Naive thymus-derived CD4-positive, alpha-beta T cell (primary cell): ENCODE results near the gene YES1. TPM values are rescaled to one million over a fixed set of nuclear protein-coding genes. Genes with fewer than 3 reads are reported as not detected.
"Not testable (repeated sequence)": the region's sequence is repeated elsewhere in the genome, so short reads cannot be mapped to it uniquely, and the experiment has no call there.

Source experiments
- ATAC-seq: fragments of 150-1000 bp; cut with Tn5 transposase; 2 replicates; pipeline ENCODE4 v1.10.0; 2021; ENCODE audit warnings: mild to moderate bottlenecking, moderate library complexity
- CTCF ChIA-PET: fragments of 350-600 bp; sonication (Branson Sonifier 250); formaldehyde crosslinking; loops from one replicate; lab custom pipeline; 2021; ENCODE audit warnings: antibody characterized with exemption; lab: Charles Lee
- POLR2A ChIA-PET: fragments of 350-600 bp; sonication (Branson Sonifier 250); formaldehyde crosslinking; loops from one replicate; lab custom pipeline; 2021; ENCODE audit warnings: antibody characterized with exemption, inconsistent platforms; lab: Charles Lee
- DNase-seq, 9 donors: peaks; one replicate each; pipeline versions ENCODE4 v3.0.0 to v3.0.0-alpha.2; 2020 to 2022; ENCODE audit warnings: mixed read lengths in 1 of 9
- H3K27ac ChIP-seq: one replicate; pipeline ENCODE4 v1.7.0; 2013; ENCODE audit warnings: mild to moderate bottlenecking, low read depth, low read length, moderate library complexity
- H3K27me3 ChIP-seq, 2 donors: one replicate each; pipeline ENCODE4 v1.7.0; 2013; ENCODE audit warnings: low read length in 2 of 2, mild to moderate bottlenecking in 2 of 2, moderate library complexity in 2 of 2; ENCODE audit not compliant: control insufficient read depth in 2 of 2, insufficient read depth in 2 of 2
- H3K36me3 ChIP-seq, 3 experiments: 1 replicate in 2 of 3; 2 replicates in 1 of 3; pipeline ENCODE4 v1.7.0; 2013; ENCODE audit warnings: low read length in 3 of 3, mild to moderate bottlenecking in 3 of 3, moderate library complexity in 1 of 3; ENCODE audit not compliant: insufficient read depth in 3 of 3, control insufficient read depth in 2 of 3
- H3K4me1 ChIP-seq, 2 donors: one replicate each; pipeline ENCODE4 v1.7.0; 2013; ENCODE audit warnings: low read length in 2 of 2, mild to moderate bottlenecking in 2 of 2, moderate library complexity in 1 of 2; ENCODE audit not compliant: control insufficient read depth in 2 of 2, insufficient read depth in 2 of 2
- H3K4me3 ChIP-seq: 2 replicates; pipeline ENCODE4 v1.7.0; 2013; ENCODE audit warnings: mild to moderate bottlenecking, low read length
- H3K9me3 ChIP-seq, 3 experiments: 1 replicate in 2 of 3; 2 replicates in 1 of 3; pipeline ENCODE4 v1.7.0; 2013; ENCODE audit warnings: low read length in 3 of 3; ENCODE audit not compliant: control insufficient read depth in 2 of 3
- H3K27ac Mint-ChIP-seq, 9 donors: one replicate each; pipeline ENCODE4 v1.8.0; 2020 to 2022; ENCODE audit warnings: mixed read lengths in 9 of 9, mild to moderate bottlenecking in 8 of 9, moderate library complexity in 5 of 9, inconsistent platforms in 2 of 9
- H3K27me3 Mint-ChIP-seq, 5 donors: one replicate each; pipeline ENCODE4 v1.8.0; 2021 to 2022; ENCODE audit warnings: mixed read lengths in 5 of 5, mild to moderate bottlenecking in 1 of 5
- H3K36me3 Mint-ChIP-seq, 5 donors: one replicate each; pipeline ENCODE4 v1.8.0; 2020 to 2022; ENCODE audit warnings: mixed read lengths in 5 of 5, mild to moderate bottlenecking in 3 of 5, inconsistent platforms in 1 of 5
- H3K4me1 Mint-ChIP-seq, 7 donors: one replicate each; pipeline ENCODE4 v1.8.0; 2020 to 2022; ENCODE audit warnings: mixed read lengths in 7 of 7, mild to moderate bottlenecking in 3 of 7, inconsistent platforms in 1 of 7
- H3K4me3 Mint-ChIP-seq, 10 donors: one replicate each; pipeline ENCODE4 v1.8.0; 2020 to 2022; ENCODE audit warnings: mild to moderate bottlenecking in 10 of 10, mixed read lengths in 10 of 10, moderate library complexity in 6 of 10, inconsistent platforms in 2 of 10
- H3K9me3 Mint-ChIP-seq, 11 donors: one replicate each; pipeline ENCODE4 v1.8.0; 2020 to 2022; ENCODE audit warnings: mixed read lengths in 11 of 11, mild to moderate bottlenecking in 4 of 11, inconsistent platforms in 1 of 11, moderate library complexity in 1 of 11
- intact Hi-C, 2 donors: fragments of 100-400 bp; cut with micrococcal nuclease; formaldehyde crosslinking; loops; one replicate each; pipeline ENCODE4 v1.15.1; 2023
- polyA plus RNA-seq, 2 donors: library from polyadenylated mRNA; unstranded; fragments of 300-500 nt; fragmentation: Illumina TruSeq; gene quantifications; one replicate each; pipeline ENCODE4 v1.2.3, GENCODE V29; 2021
- total RNA-seq, 6 experiments: library from RNA in 5 of 6; stranded (reverse) in 5 of 6; gene quantifications; 1 replicate in 5 of 6; 2 replicates in 1 of 6; pipeline ENCODE4 v1.2.3 and lab custom pipeline; 2021 to 2026

The YES1 gene
- total and polyA plus RNA-seq, 7 experiments from 2014 or later, result 0.66 to 15.8 (median 14.7) TPM

GRCh38 chr18:732371-732770, 79.7 kb downstream of the YES1 start:
- Histone ChIP-seq H3K4me1 (no peaks in the 10 kb centered on the region), H3K36me3 (peaks cover 0 to 21% (median 0%) of the 10 kb centered on the region in 3 experiments), H3K4me3 (no peak overlapping the region), H3K27me3 (no peaks in the 10 kb centered on the region), H3K9me3 (no peaks in the 10 kb centered on the region), H3K27ac (no peak overlapping the region)
- CTCF ChIA-PET, result interaction anchor here (1.5 to 1.7 kb wide), 3 partner anchors 9 to 107 kb away, joined by 4 to 6 read pairs (median 4); no protein-coding TSS in a partner anchor
- H3K9me3 Mint-ChIP-seq, result no peaks in the 10 kb centered on the region
- peak overlapping the region in 1 of 9 donors; percentile 45 for H3K27ac Mint-ChIP-seq
- peaks cover 0 to 7% (median 0%) of the 10 kb centered on the region in 7 donors for H3K4me1 Mint-ChIP-seq
- DNase-seq (no peak), ATAC-seq (no peak)
- H3K36me3 Mint-ChIP-seq, result peaks cover 8 to 45% (median 22%) of the 10 kb centered on the region in 5 donors
- POLR2A ChIA-PET, result interaction anchor here (0.6 kb wide), 1 partner anchor 13 kb away, joined by 5 read pairs; no protein-coding TSS in a partner anchor
- no peak overlapping the region for H3K4me3 Mint-ChIP-seq
- intact Hi-C loops, result no loop called here
- H3K27me3 Mint-ChIP-seq, result no peaks in the 10 kb centered on the region

DNA sequence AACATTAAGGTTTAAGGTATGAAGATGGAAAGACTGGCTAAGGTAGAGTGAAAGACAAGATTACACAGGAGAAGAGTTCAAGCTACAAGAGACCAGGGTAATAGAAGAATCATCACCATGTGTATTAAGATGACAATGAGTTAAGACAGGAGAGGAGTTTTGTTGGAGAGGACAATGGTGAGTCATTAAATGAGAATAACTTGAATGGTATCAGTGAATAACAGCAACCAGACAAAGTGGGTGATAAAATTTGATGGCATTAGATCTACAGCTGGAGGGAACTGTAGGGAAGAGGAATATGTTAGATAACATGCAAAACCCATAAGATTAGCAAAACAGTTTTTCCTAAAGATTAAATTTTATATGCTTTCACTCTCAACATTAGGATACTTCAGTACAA, 80.9 kb downstream of the YES1 start:
- H3K27me3 Mint-ChIP-seq, result no peaks in the 10 kb centered on the region

DNA sequence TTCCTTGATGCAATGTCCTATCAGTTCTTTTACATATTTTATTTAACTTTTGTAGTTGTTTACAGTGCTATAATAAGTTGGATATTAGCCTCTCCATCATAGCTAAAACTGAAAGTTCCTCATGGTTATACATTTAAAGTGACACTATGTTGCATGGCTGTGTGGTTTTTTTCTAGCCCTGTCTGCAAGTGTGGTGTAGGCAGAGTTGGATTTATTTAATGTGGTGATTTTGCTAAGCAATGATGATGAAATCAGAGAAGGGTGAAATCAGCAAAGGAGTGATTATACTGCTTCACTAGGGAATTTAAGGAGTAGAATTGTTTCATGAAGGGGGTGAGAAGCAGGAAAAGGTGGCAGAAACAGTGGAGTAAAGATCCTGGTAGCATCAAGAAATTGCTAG, 81.3 kb downstream of the YES1 start:
- Mint-ChIP-seq H3K36me3 (peaks cover 8 to 35% (median 20%) of the 10 kb centered on the region in 5 donors), H3K27ac (no peak overlapping the region), H3K9me3 (no peaks in the 10 kb centered on the region), H3K4me3 (no peak overlapping the region), H3K27me3 (no peaks in the 10 kb centered on the region), H3K4me1 (peaks cover 0 to 7% (median 0%) of the 10 kb centered on the region in 7 donors)
- ChIA-PET CTCF (no interaction called here), POLR2A (no interaction called here)
- no peaks in the 10 kb centered on the region for H3K9me3 ChIP-seq
- no peak overlapping the region for H3K4me3 ChIP-seq
- no peak for DNase-seq
- ATAC-seq, result no peak
- H3K36me3 ChIP-seq, result peaks cover 0 to 9% (median 0%) of the 10 kb centered on the region in 3 experiments
- H3K27ac ChIP-seq, result no peak overlapping the region
- intact Hi-C loops, result no loop called here
- no peaks in the 10 kb centered on the region for H3K27me3 ChIP-seq
- H3K4me1 ChIP-seq, result no peaks in the 10 kb centered on the region

More for the DNA sequence above, 80.9 kb downstream of the YES1 start:
- DNase-seq, result no peak
- H3K4me3 ChIP-seq, result no peak overlapping the region
- H3K36me3 ChIP-seq, result peaks cover 0 to 14% (median 0%) of the 10 kb centered on the region in 3 experiments
- no peaks in the 10 kb centered on the region for H3K27me3 ChIP-seq
- peaks cover 8 to 39% (median 21%) of the 10 kb centered on the region in 5 donors for H3K36me3 Mint-ChIP-seq
- ATAC-seq, result no peak
- no peaks in the 10 kb centered on the region for H3K9me3 Mint-ChIP-seq
- H3K27ac Mint-ChIP-seq, result no peak overlapping the region
- H3K4me3 Mint-ChIP-seq, result no peak overlapping the region
- intact Hi-C loops, result no loop called here
- no peaks in the 10 kb centered on the region for H3K4me1 ChIP-seq
- H3K27ac ChIP-seq, result no peak overlapping the region
- POLR2A ChIA-PET, result no interaction called here
- peaks cover 0 to 7% (median 0%) of the 10 kb centered on the region in 7 donors for H3K4me1 Mint-ChIP-seq
- H3K9me3 ChIP-seq, result no peaks in the 10 kb centered on the region
- CTCF ChIA-PET, result no interaction called here

- ATAC-seq, H3K4me1 ChIP-seq, H3K27me3 ChIP-seq, H3K27me3 Mint-ChIP-seq, H3K27ac ChIP-seq, H3K4me3 ChIP-seq, POLR2A ChIA-PET, DNase-seq, CTCF ChIA-PET, intact Hi-C loops, H3K4me3 Mint-ChIP-seq, H3K27ac Mint-ChIP-seq, H3K9me3 Mint-ChIP-seq, H3K36me3 ChIP-seq, H3K4me1 Mint-ChIP-seq, H3K9me3 ChIP-seq: not testable (repeated sequence)
- peaks cover 8 to 30% (median 17%) of the 10 kb centered on the region in 5 donors for H3K36me3 Mint-ChIP-seq
These were observed 81.9 kb downstream of the YES1 start for GRCh38 chr18:730120-730519.

DNA sequence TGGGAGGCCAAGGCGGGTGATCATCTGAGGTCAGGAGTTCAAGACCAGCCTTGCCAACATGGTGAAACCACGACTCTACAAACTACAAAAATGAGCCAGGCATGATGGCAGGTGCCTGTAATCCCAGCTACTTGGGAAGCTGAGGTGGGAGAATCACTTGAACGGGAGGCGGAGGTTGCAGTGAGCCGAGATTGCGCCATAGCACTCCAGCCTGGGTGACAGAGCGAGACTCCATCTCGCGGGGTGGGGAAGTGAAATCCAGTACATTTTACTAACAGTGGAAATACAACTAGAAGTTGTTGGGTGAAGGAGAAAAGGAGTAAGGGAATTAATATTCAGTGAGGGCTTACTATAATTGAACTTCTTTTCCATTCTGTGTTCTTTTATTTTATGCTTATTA, 86.4 kb downstream of the YES1 start:
- Histone ChIP-seq H3K36me3 (no peaks in the 10 kb centered on the region), H3K9me3 (no peaks in the 10 kb centered on the region), H3K4me1 (no peaks in the 10 kb centered on the region), H3K27ac (no peak overlapping the region), H3K4me3 (no peak overlapping the region), H3K27me3 (no peaks in the 10 kb centered on the region)
- ATAC-seq (no peak), DNase-seq (no peak)
- intact Hi-C loops, result no loop called here
- Mint-ChIP-seq H3K9me3 (no peaks in the 10 kb centered on the region), H3K4me1 (peaks cover 0 to 5% (median 0%) of the 10 kb centered on the region in 7 donors), H3K36me3 (peaks cover 1 to 26% (median 15%) of the 10 kb centered on the region in 5 donors), H3K27ac (peak overlapping the region in 1 of 9 donors; percentile 34), H3K27me3 (no peaks in the 10 kb centered on the region), H3K4me3 (no peak overlapping the region)
- POLR2A ChIA-PET, result no interaction called here
- CTCF ChIA-PET, result interaction anchor here (0.6 kb wide), 1 partner anchor 114 kb away, joined by 3 read pairs; no protein-coding TSS in a partner anchor

- no peaks in the 10 kb centered on the region for H3K4me1 ChIP-seq
- ChIA-PET POLR2A (no interaction called here), CTCF (interaction anchor here (0.6 to 0.8 kb wide), 2 partner anchors 8 to 9 kb away, joined by 3 to 4 read pairs; no protein-coding TSS in a partner anchor)
- Mint-ChIP-seq H3K36me3 (peaks cover 0 to 16% (median 9%) of the 10 kb centered on the region in 5 donors), H3K9me3 (no peaks in the 10 kb centered on the region), H3K4me1 (peaks cover 0 to 5% (median 0%) of the 10 kb centered on the region in 7 donors), H3K27ac (peak overlapping the region in 1 of 9 donors; percentile 51), H3K27me3 (no peaks in the 10 kb centered on the region), H3K4me3 (no peak overlapping the region)
- DNase-seq (no peak), ATAC-seq (no peak)
- no peaks in the 10 kb centered on the region for H3K36me3 ChIP-seq
- intact Hi-C loops, result no loop called here
- no peaks in the 10 kb centered on the region for H3K27me3 ChIP-seq
- no peak overlapping the region for H3K4me3 ChIP-seq
- no peaks in the 10 kb centered on the region for H3K9me3 ChIP-seq
- H3K27ac ChIP-seq, result no peak overlapping the region
These were observed 88.4 kb downstream of the YES1 start for GRCh38 chr18:723541-724080.

DNA sequence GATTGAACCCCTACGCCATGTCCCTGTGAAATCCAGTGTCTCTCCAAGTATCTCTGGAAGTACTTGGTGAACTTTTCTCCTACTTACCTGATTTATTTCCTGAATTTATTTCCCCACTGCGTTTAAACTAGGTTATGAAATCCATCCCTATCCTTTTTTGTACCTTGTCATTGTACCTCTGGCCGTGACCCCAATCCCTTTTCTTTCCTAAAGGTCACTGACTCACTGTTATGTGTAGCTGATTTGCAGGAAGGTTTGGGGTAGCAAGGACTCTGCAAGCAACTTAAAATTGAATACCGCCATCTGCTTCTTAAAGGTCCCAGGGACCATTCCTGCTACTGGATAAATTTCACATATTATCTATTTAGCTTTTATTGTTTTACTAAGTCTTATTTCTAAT, 95.0 kb downstream of the YES1 start:
- no peak overlapping the region for H3K4me3 Mint-ChIP-seq
- Histone ChIP-seq H3K27ac (no peak overlapping the region), H3K4me1 (no peaks in the 10 kb centered on the region), H3K27me3 (no peaks in the 10 kb centered on the region), H3K9me3 (no peaks in the 10 kb centered on the region), H3K4me3 (no peak overlapping the region), H3K36me3 (no peaks in the 10 kb centered on the region)
- ChIA-PET CTCF (no interaction called here), POLR2A (no interaction called here)
- peaks cover 0 to 2% (median 1%) of the 10 kb centered on the region in 5 donors for H3K36me3 Mint-ChIP-seq
- peaks cover 0 to 9% (median 0%) of the 10 kb centered on the region in 11 donors for H3K9me3 Mint-ChIP-seq
- intact Hi-C loops, result loop anchor here in 1 of 2 donors (10.0 kb wide), 1 partner anchor 1858 kb away; the partner anchor contains the start of genes METTL4 and NDC80
- ATAC-seq (no peak), DNase-seq (no peak)
- H3K27me3 Mint-ChIP-seq, result no peaks in the 10 kb centered on the region
- no peak overlapping the region for H3K27ac Mint-ChIP-seq
- peaks cover 0 to 8% (median 0%) of the 10 kb centered on the region in 7 donors for H3K4me1 Mint-ChIP-seq
